Measurements from ENCODE around the gene ANGEL1. TPM values are rescaled to one million over a fixed set of nuclear protein-coding genes. Genes with fewer than 3 reads are reported as not detected.

ANGEL1 gene
- total and polyA plus RNA-seq, 2 experiments from 2014 or later, result 5.3 to 31.6 TPM

DNA sequence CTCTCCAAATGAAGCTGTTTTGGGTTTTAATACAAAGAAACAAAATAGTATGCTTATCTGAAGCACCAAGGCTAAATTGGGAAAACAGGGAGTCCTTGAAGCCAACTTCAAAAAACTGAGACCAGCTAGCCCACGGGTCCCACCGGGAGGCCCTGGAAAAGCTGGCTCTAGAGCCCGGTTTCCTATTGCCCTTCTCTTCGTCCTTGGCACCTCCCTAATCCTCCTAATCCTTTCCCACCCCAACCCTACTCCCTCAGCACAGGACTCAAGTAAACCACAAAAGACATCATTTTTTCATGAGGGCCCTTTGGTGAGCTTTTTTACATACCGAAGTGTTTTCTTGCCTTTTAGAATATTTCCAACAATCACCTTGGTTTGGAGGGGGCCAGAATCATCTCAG lies 24.8 kb upstream of the ANGEL1 start (continued):
- TF ChIP-seq, protein P1, sequence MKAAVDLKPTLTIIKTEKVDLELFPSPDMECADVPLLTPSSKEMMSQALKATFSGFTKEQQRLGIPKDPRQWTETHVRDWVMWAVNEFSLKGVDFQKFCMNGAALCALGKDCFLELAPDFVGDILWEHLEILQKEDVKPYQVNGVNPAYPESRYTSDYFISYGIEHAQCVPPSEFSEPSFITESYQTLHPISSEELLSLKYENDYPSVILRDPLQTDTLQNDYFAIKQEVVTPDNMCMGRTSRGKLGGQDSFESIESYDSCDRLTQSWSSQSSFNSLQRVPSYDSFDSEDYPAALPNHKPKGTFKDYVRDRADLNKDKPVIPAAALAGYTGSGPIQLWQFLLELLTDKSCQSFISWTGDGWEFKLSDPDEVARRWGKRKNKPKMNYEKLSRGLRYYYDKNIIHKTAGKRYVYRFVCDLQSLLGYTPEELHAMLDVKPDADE (IDR thresholded peaks at IDR 0.05), result no peak
- TF ChIP-seq, protein P2, sequence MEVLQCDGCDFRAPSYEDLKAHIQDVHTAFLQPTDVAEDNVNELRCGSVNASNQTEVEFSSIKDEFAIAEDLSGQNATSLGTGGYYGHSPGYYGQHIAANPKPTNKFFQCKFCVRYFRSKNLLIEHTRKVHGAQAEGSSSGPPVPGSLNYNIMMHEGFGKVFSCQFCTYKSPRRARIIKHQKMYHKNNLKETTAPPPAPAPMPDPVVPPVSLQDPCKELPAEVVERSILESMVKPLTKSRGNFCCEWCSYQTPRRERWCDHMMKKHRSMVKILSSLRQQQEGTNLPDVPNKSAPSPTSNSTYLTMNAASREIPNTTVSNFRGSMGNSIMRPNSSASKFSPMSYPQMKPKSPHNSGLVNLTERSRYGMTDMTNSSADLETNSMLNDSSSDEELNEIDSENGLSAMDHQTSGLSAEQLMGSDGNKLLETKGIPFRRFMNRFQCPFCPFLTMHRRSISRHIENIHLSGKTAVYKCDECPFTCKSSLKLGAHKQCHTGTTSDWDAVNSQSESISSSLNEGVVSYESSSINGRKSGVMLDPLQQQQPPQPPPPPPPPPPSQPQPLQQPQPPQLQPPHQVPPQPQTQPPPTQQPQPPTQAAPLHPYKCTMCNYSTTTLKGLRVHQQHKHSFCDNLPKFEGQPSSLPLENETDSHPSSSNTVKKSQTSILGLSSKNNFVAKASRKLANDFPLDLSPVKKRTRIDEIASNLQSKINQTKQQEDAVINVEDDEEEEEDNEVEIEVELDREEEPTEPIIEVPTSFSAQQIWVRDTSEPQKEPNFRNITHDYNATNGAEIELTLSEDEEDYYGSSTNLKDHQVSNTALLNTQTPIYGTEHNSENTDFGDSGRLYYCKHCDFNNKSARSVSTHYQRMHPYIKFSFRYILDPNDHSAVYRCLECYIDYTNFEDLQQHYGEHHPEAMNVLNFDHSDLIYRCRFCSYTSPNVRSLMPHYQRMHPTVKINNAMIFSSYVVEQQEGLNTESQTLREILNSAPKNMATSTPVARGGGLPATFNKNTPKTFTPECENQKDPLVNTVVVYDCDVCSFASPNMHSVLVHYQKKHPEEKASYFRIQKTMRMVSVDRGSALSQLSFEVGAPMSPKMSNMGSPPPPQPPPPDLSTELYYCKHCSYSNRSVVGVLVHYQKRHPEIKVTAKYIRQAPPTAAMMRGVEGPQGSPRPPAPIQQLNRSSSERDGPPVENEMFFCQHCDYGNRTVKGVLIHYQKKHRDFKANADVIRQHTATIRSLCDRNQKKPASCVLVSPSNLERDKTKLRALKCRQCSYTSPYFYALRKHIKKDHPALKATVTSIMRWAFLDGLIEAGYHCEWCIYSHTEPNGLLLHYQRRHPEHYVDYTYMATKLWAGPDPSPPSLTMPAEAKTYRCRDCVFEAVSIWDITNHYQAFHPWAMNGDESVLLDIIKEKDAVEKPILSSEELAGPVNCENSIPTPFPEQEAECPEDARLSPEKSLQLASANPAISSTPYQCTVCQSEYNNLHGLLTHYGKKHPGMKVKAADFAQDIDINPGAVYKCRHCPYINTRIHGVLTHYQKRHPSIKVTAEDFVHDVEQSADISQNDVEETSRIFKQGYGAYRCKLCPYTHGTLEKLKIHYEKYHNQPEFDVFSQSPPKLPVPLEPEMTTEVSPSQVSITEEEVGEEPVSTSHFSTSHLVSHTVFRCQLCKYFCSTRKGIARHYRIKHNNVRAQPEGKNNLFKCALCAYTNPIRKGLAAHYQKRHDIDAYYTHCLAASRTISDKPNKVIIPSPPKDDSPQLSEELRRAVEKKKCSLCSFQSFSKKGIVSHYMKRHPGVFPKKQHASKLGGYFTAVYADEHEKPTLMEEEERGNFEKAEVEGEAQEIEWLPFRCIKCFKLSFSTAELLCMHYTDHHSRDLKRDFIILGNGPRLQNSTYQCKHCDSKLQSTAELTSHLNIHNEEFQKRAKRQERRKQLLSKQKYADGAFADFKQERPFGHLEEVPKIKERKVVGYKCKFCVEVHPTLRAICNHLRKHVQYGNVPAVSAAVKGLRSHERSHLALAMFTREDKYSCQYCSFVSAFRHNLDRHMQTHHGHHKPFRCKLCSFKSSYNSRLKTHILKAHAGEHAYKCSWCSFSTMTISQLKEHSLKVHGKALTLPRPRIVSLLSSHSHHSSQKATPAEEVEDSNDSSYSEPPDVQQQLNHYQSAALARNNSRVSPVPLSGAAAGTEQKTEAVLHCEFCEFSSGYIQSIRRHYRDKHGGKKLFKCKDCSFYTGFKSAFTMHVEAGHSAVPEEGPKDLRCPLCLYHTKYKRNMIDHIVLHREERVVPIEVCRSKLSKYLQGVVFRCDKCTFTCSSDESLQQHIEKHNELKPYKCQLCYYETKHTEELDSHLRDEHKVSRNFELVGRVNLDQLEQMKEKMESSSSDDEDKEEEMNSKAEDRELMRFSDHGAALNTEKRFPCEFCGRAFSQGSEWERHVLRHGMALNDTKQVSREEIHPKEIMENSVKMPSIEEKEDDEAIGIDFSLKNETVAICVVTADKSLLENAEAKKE (CRISPR knock-in tag; IDR thresholded peaks at IDR 0.05), result no peak
- TF ChIP-seq POLR2AphosphoS5 (IDR thresholded peaks at IDR 0.05; ENCODE audit: low read depth) (no peak), ZNF331 (CRISPR knock-in tag; IDR thresholded peaks at IDR 0.05; ENCODE audit: low read depth) (no peak), EZH2 (IDR thresholded peaks at IDR 0.05; ENCODE audit: low read depth, unreplicated experiment) (no peak), CREB1 (CRISPR knock-in tag; IDR thresholded peaks at IDR 0.05; ENCODE audit: low read depth) (no peak), JUNB (IDR thresholded peaks at IDR 0.05; ENCODE audit: unreplicated experiment) (no peak)

DNA sequence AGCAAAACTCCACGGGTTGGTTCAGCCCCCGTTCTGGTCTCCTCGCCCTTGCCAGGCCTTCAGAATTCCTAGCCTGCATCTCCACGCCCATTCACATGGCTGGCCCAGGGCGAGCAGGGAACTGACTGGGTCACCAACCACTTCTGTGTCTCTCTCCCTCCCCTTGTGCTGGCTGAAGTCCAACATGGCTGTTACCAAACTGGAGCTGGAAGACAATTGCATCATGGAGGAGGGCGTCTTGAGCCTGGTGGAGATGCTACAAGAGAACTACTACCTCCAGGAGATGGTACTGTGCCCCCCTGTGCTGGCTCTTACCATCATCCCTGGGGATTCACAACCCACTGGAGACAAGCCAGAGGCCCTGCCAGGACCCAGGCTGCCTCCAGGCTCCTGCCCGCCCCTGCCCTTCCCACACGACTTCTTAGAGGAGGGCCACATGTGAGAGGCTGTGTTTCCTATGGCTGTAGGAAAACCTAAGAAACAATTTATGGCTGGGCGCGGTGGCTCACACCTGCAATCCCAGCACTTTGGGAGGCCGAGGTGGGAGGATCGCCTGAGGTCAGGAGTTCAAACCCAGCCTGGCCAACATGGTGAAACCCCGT lies 23.4 kb upstream of the ANGEL1 start:
- no peak for ATAC-seq
- H3K36me3 Mint-ChIP-seq (ENCODE audit: low read depth), result no peaks in the 10 kb centered on the region

More for the DNA sequence above, 23.4 kb upstream of the ANGEL1 start:
- Histone ChIP-seq H3K36me3 (ENCODE audit: insufficient read depth) (no peaks in the 10 kb centered on the region), H3K4me1 (ENCODE audit: insufficient read depth) (no peaks in the 10 kb centered on the region), H3K79me2 (replicated peaks; ENCODE audit: insufficient read depth) (no peaks in the 10 kb centered on the region), H3K4me3 (no peak overlapping the region), H3K9me2 (ENCODE audit: insufficient read depth) (no peaks in the 10 kb centered on the region), H2AFZ (no peak overlapping the region), H3K4me2 (no peak overlapping the region), H3F3A (replicated peaks; ENCODE audit: low read depth) (no peaks in the 10 kb centered on the region), H3K27ac (ENCODE audit: low read depth) (no peak overlapping the region), H3K27me3 (ENCODE audit: insufficient read depth) (no peaks in the 10 kb centered on the region), H4K20me1 (replicated peaks; ENCODE audit: insufficient read depth) (no peaks in the 10 kb centered on the region)
- DNase-seq (ENCODE audit: low spot score), result no peak
- no peak overlapping the region for H3K27ac Mint-ChIP-seq
- H3K27me3 Mint-ChIP-seq (ENCODE audit: insufficient read depth, low read depth, poor library complexity), result no peaks in the 10 kb centered on the region
- no peak overlapping the region for H3K4me3 Mint-ChIP-seq
- H3K9me3 Mint-ChIP-seq, result no peaks in the 10 kb centered on the region
- no peak for TF ChIP-seq JUNB (IDR thresholded peaks at IDR 0.05; ENCODE audit: unreplicated experiment)
- no peaks in the 10 kb centered on the region for H3K4me1 Mint-ChIP-seq
